HepG2 (cell line): ENCODE results near the gene PPP2R2B. TPM values are rescaled to one million over a fixed set of nuclear protein-coding genes. Genes with fewer than 3 reads are reported as not detected.

ENCODE experiments used
- ATAC-seq: fragments of 200-7000 bp; cut with Tn5 transposase; 3 replicates; pipeline ENCODE4 v1.9.1; 2020; ENCODE audit warnings: mild to moderate bottlenecking, moderate library complexity
- BruUV-seq: library from RNA; stranded (reverse); fragments of 400-500 nt; replicated peaks from 2 replicates; lab custom pipeline; 2021; lab: Mats Ljungman, UMichigan
- CTCF ChIA-PET: fragments of 300-600 bp; formaldehyde crosslinking; extraction: SDS; loops from one replicate; lab custom pipeline; 2021; ENCODE audit warnings: low total read pairs, inconsistent platforms, low intra/inter-chr PET ratio; lab: Yijun Ruan, JAX
- POLR2A ChIA-PET: fragments of 350-600 bp; sonication (Branson Sonifier 250); formaldehyde crosslinking; loops from one replicate; lab custom pipeline; 2020; ENCODE audit warnings: antibody characterized with exemption, inconsistent platforms; lab: Yijun Ruan, JAX
- DNase-seq: peaks from one replicate; pipeline ENCODE4 v3.0.0-alpha.2; 2015; ENCODE audit warnings: low spot score
- FAIRE-seq: peaks from 3 replicates; lab custom pipeline; 2011; peaks lifted over from hg19 to GRCh38; lab: Jason Lieb, UNC
- H2AFZ ChIP-seq: one replicate; pipeline ENCODE4 v1.6.1; 2011; ENCODE audit warnings: low read length, inconsistent platforms
- H3K27ac ChIP-seq: fragments of 300-600 bp; 3 replicates; pipeline ENCODE4 v1.8.0; 2011; ENCODE audit warnings: mixed run types, mild to moderate bottlenecking, mixed read lengths, low read length, inconsistent platforms; ENCODE audit not compliant: insufficient read depth; ENCODE audit errors: extremely low read length
- H3K27me3 ChIP-seq, 2 experiments: fragments of 200-600 bp in 1 of 2; 2 replicates in 1 of 2; 3 replicates in 1 of 2; pipeline versions ENCODE4 v1.6.0 to v1.8.0; 2011; ENCODE audit warnings: low read length in 2 of 2, mild to moderate bottlenecking in 2 of 2, moderate library complexity in 2 of 2, inconsistent platforms in 1 of 2; ENCODE audit not compliant: insufficient read depth in 2 of 2, control insufficient read depth in 1 of 2
- H3K36me3 ChIP-seq, 2 experiments: fragments of 200-600 bp in 1 of 2; replicated peaks in 1 of 2; 2 replicates in 1 of 2; 3 replicates in 1 of 2; pipeline versions ENCODE4 v1.5.1 to v1.8.0; 2011; ENCODE audit warnings: low read length in 2 of 2, inconsistent platforms in 1 of 2; ENCODE audit not compliant: insufficient read depth in 2 of 2, control insufficient read depth in 1 of 2
- H3K4me1 ChIP-seq: 2 replicates; pipeline ENCODE4 v1.5.1; 2012; ENCODE audit warnings: low read length, inconsistent platforms; ENCODE audit not compliant: insufficient read depth
- H3K4me2 ChIP-seq: 2 replicates; pipeline ENCODE4 v1.6.0; 2011; ENCODE audit warnings: low read depth, low read length, inconsistent platforms
- H3K4me3 ChIP-seq, 3 experiments: fragments of 200-600 bp in 1 of 3; sonication (generic), shearing (Covaris generic) in 1 of 3; replicated peaks in 1 of 3; 2 replicates each; pipeline ENCODE4 v1.5.1; 2011 to 2016; ENCODE audit warnings: low read length in 3 of 3, inconsistent platforms in 2 of 3, low read depth in 2 of 3, mild to moderate bottlenecking in 2 of 3, control low read depth in 1 of 3, mixed read lengths in 1 of 3; ENCODE audit not compliant: insufficient read depth in 1 of 3
- H3K79me2 ChIP-seq: one replicate; pipeline ENCODE4 v1.6.1; 2011; ENCODE audit warnings: low read length, inconsistent platforms; ENCODE audit not compliant: insufficient read depth
- H3K9ac ChIP-seq: 2 replicates; pipeline ENCODE4 v1.6.0; 2011; ENCODE audit warnings: mild to moderate bottlenecking, low read depth, low read length, inconsistent platforms; ENCODE audit not compliant: insufficient read depth
- H3K9me3 ChIP-seq: 2 replicates; pipeline ENCODE4 v1.5.1; 2012; ENCODE audit warnings: mild to moderate bottlenecking, low read length
- H4K20me1 ChIP-seq: 2 replicates; pipeline ENCODE4 v1.6.0; 2011; ENCODE audit warnings: inconsistent platforms, mild to moderate bottlenecking, low read length, moderate library complexity; ENCODE audit not compliant: insufficient read depth
- ELF3 ChIP-seq: IDR thresholded peaks from 2 replicates; pipeline ENCODE4 v1.6.1; 2016; ENCODE audit warnings: missing genetic modification reagents, missing compliant biosample characterization
- GATAD1 ChIP-seq: IDR thresholded peaks from 2 replicates; pipeline ENCODE4 v1.6.1; 2016; ENCODE audit warnings: missing genetic modification reagents, missing compliant biosample characterization
- HNRNPH1 ChIP-seq: fragments of 200-400 bp; formaldehyde crosslinking; optimal IDR thresholded peaks from 2 replicates; pipeline ENCODE3; 2017; ENCODE audit warnings: mild to moderate bottlenecking, low read depth, low read length
- MEIS2 ChIP-seq: sonication (generic); formaldehyde crosslinking; IDR thresholded peaks from 2 replicates; pipeline ENCODE4 v1.9.0; 2021; ENCODE audit warnings: mild to moderate bottlenecking, missing genetic modification reagents
- TEAD2 ChIP-seq: sonication (generic); formaldehyde crosslinking; IDR thresholded peaks from 2 replicates; pipeline ENCODE4 v1.9.0; 2021; ENCODE audit warnings: missing genetic modification reagents
- TOE1 ChIP-seq: sonication (generic); formaldehyde crosslinking; IDR thresholded peaks from 2 replicates; pipeline ENCODE4 v1.4.0; 2020; ENCODE audit warnings: mild to moderate bottlenecking, missing genetic modification reagents
- ZNF121 ChIP-seq: sonication (generic); formaldehyde crosslinking; IDR thresholded peaks from 2 replicates; pipeline ENCODE4 v1.5.0; 2020; ENCODE audit warnings: mild to moderate bottlenecking, missing genetic modification reagents
- ZNF205 ChIP-seq: IDR thresholded peaks from 2 replicates; pipeline ENCODE4 v1.6.1; 2018; ENCODE audit warnings: missing biosample characterization, missing genetic modification reagents
- ZNF292 ChIP-seq: sonication (generic); formaldehyde crosslinking; IDR thresholded peaks from 2 replicates; pipeline ENCODE4 v1.8.1; 2022; ENCODE audit warnings: mild to moderate bottlenecking, low read depth, missing genetic modification reagents, borderline replicate concordance
- WGBS: methylation state at CpG from one replicate; pipeline ENCODE4 v1.1.6; 2017; ENCODE audit warnings: low lambda C conversion rate; 5-methylcytosine and 5-hydroxymethylcytosine counted together
- in situ Hi-C: cut with HindIII; loops from 2 replicates; pipeline ENCODE4 v1.10.0; 2017; ENCODE audit warnings: low pct_unique_long_range_greater_than_20kb; ENCODE audit not compliant: extremely low pct_ligation_motif_present
- intact Hi-C: fragments of 100-400 bp; cut with micrococcal nuclease; formaldehyde crosslinking; loops from one replicate; pipeline ENCODE4 v1.10.0; 2022; ENCODE audit not compliant: unreplicated experiment
- polyA plus RNA-seq, 8 experiments: library from polyadenylated mRNA; depleted of rRNA in 3 of 8; stranded (reverse) in 7 of 8; unstranded in 1 of 8; fragments of >200 nt; fragmentation: Illumina TruSeq in 4 of 8; extraction: Trizol in 4 of 8; gene quantifications; 2 replicates each; pipeline versions ENCODE4 v1.2.1 to v1.2.3, GENCODE V29; 2011 to 2016; ENCODE audit warnings: low read depth in 4 of 8, missing spikeins in 1 of 8, mixed read lengths in 1 of 8; ENCODE audit not compliant: insufficient read depth in 1 of 8
- total RNA-seq, 5 experiments: library from RNA; depleted of rRNA; stranded (reverse); fragments of >200 nt; fragmentation: Illumina TruSeq; extraction: Trizol; gene quantifications; 2 replicates each; pipeline ENCODE4 v1.2.3, GENCODE V29; 2016; ENCODE audit warnings: low read depth in 1 of 5
- TF ChIP-seq, protein P1 (sequence below): sonication (generic); formaldehyde crosslinking; IDR thresholded peaks from 2 replicates; pipeline ENCODE4 v1.4.0; 2020; ENCODE audit warnings: mild to moderate bottlenecking, missing genetic modification reagents
- TF ChIP-seq, protein P2 (sequence below): sonication (generic); formaldehyde crosslinking; IDR thresholded peaks from 2 replicates; pipeline ENCODE4 v1.4.0; 2020; ENCODE audit warnings: missing genetic modification reagents, borderline replicate concordance
- TF ChIP-seq, protein P3 (sequence below): sonication (generic); formaldehyde crosslinking; IDR thresholded peaks from 2 replicates; pipeline ENCODE4 v1.4.0; 2020; ENCODE audit warnings: missing genetic modification reagents
- TF ChIP-seq, protein P4 (sequence below): sonication (generic); formaldehyde crosslinking; IDR thresholded peaks from 2 replicates; pipeline ENCODE4 v1.5.0; 2020; ENCODE audit warnings: missing genetic modification reagents

Gene PPP2R2B
- total and polyA plus RNA-seq, 2 of the 13 experiments (the other 11 are each of a cell fraction or from before 2014, with no cell fraction given) = not detected

DNA sequence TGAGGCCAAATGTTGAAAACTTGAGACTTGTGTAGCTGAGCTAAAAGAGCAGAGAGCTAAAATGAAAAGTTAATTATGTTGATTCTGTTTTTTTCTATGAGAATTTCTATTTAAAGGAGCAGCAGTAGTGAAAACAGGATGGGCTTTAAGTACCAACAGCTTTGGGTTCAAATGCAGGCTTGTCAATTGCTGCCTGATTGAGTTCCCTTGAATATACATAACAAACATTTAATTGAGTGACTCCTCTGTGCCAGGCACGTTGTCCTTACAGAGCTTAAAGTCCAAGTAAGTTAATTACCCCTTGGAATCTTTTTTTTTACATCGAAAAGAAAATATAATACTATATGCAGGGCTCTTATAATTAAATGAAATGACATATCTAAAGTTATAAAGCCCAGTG, 38.5 kb downstream of the PPP2R2B start:
- CTCF ChIA-PET = no interaction called here
- H3K79me2 ChIP-seq = no peaks in the 10 kb centered on the region
- DNase-seq = no peak
- H4K20me1 ChIP-seq = no peaks in the 10 kb centered on the region
- FAIRE-seq = no peak
- BruUV-seq = no TSS peak
- H3K27ac ChIP-seq = no peak overlapping the region
- no peak overlapping the region for H3K4me2 ChIP-seq
- no peak for ATAC-seq
- POLR2A ChIA-PET = no interaction called here
- no peaks in the 10 kb centered on the region for H3K36me3 ChIP-seq
- intact Hi-C loops (no loop called here), in situ Hi-C loops (no loop called here)
- no peak overlapping the region for H3K9ac ChIP-seq
- no peak overlapping the region for H2AFZ ChIP-seq
- WGBS = 0% methylated on average over 2 of the region's 2 CpGs
- peaks cover 12% of the 10 kb centered on the region; the same call in 1 of the 2 replicates for H3K4me1 ChIP-seq
- no peak overlapping the region for H3K4me3 ChIP-seq
- no peaks in the 10 kb centered on the region for H3K27me3 ChIP-seq
- H3K9me3 ChIP-seq = no peaks in the 10 kb centered on the region
- TF ChIP-seq ELF3 (CRISPR knock-in tag) = no peak
- TF ChIP-seq HNRNPH1 = no peak
- TF ChIP-seq, protein P1, sequence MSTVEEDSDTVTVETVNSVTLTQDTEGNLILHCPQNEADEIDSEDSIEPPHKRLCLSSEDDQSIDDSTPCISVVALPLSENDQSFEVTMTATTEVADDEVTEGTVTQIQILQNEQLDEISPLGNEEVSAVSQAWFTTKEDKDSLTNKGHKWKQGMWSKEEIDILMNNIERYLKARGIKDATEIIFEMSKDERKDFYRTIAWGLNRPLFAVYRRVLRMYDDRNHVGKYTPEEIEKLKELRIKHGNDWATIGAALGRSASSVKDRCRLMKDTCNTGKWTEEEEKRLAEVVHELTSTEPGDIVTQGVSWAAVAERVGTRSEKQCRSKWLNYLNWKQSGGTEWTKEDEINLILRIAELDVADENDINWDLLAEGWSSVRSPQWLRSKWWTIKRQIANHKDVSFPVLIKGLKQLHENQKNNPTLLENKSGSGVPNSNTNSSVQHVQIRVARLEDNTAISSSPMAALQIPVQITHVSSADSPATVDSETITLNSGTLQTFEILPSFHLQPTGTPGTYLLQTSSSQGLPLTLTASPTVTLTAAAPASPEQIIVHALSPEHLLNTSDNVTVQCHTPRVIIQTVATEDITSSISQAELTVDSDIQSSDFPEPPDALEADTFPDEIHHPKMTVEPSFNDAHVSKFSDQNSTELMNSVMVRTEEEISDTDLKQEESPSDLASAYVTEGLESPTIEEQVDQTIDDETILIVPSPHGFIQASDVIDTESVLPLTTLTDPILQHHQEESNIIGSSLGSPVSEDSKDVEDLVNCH (CRISPR knock-in tag) = no peak
- TF ChIP-seq, protein P2, sequence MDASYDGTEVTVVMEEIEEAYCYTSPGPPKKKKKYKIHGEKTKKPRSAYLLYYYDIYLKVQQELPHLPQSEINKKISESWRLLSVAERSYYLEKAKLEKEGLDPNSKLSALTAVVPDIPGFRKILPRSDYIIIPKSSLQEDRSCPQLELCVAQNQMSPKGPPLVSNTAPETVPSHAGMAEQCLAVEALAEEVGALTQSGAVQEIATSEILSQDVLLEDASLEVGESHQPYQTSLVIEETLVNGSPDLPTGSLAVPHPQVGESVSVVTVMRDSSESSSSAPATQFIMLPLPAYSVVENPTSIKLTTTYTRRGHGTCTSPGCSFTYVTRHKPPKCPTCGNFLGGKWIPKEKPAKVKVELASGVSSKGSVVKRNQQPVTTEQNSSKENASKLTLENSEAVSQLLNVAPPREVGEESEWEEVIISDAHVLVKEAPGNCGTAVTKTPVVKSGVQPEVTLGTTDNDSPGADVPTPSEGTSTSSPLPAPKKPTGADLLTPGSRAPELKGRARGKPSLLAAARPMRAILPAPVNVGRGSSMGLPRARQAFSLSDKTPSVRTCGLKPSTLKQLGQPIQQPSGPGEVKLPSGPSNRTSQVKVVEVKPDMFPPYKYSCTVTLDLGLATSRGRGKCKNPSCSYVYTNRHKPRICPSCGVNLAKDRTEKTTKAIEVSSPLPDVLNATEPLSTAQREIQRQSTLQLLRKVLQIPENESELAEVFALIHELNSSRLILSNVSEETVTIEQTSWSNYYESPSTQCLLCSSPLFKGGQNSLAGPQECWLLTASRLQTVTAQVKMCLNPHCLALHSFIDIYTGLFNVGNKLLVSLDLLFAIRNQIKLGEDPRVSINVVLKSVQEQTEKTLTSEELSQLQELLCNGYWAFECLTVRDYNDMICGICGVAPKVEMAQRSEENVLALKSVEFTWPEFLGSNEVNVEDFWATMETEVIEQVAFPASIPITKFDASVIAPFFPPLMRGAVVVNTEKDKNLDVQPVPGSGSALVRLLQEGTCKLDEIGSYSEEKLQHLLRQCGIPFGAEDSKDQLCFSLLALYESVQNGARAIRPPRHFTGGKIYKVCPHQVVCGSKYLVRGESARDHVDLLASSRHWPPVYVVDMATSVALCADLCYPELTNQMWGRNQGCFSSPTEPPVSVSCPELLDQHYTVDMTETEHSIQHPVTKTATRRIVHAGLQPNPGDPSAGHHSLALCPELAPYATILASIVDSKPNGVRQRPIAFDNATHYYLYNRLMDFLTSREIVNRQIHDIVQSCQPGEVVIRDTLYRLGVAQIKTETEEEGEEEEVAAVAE (CRISPR knock-in tag) = no peak
- TF ChIP-seq, protein P3, sequence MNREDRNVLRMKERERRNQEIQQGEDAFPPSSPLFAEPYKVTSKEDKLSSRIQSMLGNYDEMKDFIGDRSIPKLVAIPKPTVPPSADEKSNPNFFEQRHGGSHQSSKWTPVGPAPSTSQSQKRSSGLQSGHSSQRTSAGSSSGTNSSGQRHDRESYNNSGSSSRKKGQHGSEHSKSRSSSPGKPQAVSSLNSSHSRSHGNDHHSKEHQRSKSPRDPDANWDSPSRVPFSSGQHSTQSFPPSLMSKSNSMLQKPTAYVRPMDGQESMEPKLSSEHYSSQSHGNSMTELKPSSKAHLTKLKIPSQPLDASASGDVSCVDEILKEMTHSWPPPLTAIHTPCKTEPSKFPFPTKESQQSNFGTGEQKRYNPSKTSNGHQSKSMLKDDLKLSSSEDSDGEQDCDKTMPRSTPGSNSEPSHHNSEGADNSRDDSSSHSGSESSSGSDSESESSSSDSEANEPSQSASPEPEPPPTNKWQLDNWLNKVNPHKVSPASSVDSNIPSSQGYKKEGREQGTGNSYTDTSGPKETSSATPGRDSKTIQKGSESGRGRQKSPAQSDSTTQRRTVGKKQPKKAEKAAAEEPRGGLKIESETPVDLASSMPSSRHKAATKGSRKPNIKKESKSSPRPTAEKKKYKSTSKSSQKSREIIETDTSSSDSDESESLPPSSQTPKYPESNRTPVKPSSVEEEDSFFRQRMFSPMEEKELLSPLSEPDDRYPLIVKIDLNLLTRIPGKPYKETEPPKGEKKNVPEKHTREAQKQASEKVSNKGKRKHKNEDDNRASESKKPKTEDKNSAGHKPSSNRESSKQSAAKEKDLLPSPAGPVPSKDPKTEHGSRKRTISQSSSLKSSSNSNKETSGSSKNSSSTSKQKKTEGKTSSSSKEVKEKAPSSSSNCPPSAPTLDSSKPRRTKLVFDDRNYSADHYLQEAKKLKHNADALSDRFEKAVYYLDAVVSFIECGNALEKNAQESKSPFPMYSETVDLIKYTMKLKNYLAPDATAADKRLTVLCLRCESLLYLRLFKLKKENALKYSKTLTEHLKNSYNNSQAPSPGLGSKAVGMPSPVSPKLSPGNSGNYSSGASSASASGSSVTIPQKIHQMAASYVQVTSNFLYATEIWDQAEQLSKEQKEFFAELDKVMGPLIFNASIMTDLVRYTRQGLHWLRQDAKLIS (CRISPR knock-in tag) = no peak
- TF ChIP-seq ZNF205 (CRISPR knock-in tag) = no peak
- TF ChIP-seq GATAD1 (CRISPR knock-in tag) = no peak
- no peak for TF ChIP-seq ZNF292 (CRISPR knock-in tag)
- TF ChIP-seq TOE1 (CRISPR knock-in tag) = no peak
- TF ChIP-seq, protein P4, sequence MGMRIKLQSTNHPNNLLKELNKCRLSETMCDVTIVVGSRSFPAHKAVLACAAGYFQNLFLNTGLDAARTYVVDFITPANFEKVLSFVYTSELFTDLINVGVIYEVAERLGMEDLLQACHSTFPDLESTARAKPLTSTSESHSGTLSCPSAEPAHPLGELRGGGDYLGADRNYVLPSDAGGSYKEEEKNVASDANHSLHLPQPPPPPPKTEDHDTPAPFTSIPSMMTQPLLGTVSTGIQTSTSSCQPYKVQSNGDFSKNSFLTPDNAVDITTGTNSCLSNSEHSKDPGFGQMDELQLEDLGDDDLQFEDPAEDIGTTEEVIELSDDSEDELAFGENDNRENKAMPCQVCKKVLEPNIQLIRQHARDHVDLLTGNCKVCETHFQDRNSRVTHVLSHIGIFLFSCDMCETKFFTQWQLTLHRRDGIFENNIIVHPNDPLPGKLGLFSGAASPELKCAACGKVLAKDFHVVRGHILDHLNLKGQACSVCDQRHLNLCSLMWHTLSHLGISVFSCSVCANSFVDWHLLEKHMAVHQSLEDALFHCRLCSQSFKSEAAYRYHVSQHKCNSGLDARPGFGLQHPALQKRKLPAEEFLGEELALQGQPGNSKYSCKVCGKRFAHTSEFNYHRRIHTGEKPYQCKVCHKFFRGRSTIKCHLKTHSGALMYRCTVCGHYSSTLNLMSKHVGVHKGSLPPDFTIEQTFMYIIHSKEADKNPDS (CRISPR knock-in tag) = no peak
- no peak for TF ChIP-seq ZNF121 (CRISPR knock-in tag)
- no peak for TF ChIP-seq MEIS2
- no peak for TF ChIP-seq TEAD2 (CRISPR knock-in tag)
